ENCODE results near the gene OLIG2.

GRCh38 chr21:33059380-33059841 lies 33.7 kb downstream of the OLIG2 start:
- TF ChIP-seq CTCF (IDR thresholded peaks at IDR 0.05) (no peak), POLR2A (IDR thresholded peaks at IDR 0.05) (no peak)
